GM18508 (cell line): ENCODE measurements around the gene VPREB3.

Source experiments
- ATAC-seq: cut with Tn5 transposase; IDR thresholded peaks from one replicate; pipeline ENCODE4 v1.9.1; 2021; ENCODE audit warnings: moderate number of reproducible peaks; ENCODE audit not compliant: insufficient read depth, unreplicated experiment

Gene VPREB3

DNA sequence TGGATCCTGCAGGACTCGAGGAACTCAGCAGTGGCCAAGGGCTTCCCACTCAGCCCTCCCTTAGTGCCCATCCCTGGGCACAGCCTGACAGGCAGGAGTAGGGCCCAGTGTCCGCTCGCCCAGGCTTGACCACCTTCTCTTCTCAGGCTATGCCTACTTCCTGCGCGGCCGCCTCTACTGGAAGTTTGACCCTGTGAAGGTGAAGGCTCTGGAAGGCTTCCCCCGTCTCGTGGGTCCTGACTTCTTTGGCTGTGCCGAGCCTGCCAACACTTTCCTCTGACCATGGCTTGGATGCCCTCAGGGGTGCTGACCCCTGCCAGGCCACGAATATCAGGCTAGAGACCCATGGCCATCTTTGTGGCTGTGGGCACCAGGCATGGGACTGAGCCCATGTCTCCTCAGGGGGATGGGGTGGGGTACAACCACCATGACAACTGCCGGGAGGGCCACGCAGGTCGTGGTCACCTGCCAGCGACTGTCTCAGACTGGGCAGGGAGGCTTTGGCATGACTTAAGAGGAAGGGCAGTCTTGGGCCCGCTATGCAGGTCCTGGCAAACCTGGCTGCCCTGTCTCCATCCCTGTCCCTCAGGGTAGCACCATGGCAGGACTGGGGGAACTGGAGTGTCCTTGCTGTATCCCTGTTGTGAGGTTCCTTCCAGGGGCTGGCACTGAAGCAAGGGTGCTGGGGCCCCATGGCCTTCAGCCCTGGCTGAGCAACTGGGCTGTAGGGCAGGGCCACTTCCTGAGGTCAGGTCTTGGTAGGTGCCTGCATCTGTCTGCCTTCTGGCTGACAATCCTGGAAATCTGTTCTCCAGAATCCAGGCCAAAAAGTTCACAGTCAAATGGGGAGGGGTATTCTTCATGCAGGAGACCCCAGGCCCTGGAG, 29.3 kb upstream of the VPREB3 start:
- ATAC-seq, result no peak

DNA sequence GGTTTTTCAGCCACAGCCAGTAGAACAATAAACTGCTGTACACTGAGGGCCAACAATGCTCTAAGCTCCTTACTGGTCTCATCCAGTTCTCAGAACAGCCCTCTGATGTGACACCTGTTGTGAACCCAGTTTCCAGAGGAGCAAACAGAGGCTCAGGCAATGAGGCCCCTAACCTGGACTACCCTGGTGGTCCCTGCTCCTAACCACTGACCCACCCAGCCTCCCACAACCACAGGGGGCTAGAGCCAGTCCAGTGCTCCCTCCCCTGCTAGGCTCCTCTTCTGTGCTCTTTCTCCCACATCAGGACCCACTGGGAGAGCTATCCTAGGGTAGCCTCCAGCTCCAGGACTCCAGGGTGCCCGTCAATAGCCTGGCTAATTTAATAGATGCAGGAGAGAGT, 28.5 kb upstream of the VPREB3 start:
- no peak for ATAC-seq

DNA sequence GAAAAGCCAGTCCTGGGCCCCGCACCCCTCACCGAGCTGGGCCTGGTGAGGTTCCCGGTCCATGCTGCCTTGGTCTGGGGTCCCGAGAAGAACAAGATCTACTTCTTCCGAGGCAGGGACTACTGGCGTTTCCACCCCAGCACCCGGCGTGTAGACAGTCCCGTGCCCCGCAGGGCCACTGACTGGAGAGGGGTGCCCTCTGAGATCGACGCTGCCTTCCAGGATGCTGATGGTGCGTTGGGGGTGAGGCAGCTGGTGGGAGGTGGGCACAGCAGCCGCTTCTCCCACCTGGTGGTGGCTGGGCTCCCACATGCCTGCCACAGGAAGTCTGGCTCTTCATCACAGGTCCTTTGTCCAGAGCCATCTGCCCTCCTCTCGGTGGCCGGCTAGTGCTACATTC, 28.0 kb upstream of the VPREB3 start:
- ATAC-seq, result no peak

DNA sequence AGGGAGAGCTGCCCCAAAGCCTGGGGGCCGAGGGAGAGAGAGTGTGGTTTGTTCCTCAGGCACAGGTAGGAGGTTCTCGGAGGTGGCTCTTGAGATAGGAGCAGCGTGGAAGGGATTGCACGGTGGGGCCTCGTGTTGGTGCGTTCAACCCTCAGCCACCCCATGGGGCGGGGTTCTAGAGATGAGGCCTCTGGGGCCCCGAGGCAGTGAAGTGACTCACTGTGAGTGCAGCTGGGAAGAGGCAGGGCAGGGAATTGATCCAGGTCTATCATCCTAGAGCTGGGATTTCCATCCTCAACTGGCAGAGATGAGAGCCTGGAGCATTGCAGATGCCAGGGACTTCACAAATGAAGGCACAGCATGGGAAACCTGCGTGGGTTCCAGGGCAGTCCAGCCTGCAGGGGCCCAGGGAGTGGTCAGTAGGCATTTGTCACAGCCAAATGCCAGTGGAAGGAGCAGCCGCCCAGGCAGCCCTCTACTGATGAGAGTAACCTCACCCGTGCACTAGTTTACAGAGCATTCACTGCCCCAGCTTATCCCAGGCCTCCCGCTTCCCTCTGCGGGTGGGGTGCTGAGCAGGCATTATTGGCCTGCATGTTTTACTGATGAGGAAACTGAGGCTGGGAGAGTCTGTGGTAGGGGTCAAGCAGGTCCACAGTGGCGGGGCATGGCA, 27.4 kb upstream of the VPREB3 start:
- ATAC-seq, result no peak

DNA sequence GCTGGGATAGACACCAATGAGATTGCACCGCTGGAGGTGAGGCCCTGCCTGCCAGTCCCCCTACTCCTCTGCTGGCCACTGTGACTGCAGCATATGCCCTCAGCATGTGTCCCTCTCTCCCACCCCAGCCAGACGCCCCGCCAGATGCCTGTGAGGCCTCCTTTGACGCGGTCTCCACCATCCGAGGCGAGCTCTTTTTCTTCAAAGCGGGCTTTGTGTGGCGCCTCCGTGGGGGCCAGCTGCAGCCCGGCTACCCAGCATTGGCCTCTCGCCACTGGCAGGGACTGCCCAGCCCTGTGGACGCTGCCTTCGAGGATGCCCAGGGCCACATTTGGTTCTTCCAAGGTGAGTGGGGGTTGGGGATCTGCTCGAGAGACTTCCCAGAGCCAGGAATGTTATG, 26.8 kb upstream of the VPREB3 start:
- ATAC-seq, result no peak

DNA sequence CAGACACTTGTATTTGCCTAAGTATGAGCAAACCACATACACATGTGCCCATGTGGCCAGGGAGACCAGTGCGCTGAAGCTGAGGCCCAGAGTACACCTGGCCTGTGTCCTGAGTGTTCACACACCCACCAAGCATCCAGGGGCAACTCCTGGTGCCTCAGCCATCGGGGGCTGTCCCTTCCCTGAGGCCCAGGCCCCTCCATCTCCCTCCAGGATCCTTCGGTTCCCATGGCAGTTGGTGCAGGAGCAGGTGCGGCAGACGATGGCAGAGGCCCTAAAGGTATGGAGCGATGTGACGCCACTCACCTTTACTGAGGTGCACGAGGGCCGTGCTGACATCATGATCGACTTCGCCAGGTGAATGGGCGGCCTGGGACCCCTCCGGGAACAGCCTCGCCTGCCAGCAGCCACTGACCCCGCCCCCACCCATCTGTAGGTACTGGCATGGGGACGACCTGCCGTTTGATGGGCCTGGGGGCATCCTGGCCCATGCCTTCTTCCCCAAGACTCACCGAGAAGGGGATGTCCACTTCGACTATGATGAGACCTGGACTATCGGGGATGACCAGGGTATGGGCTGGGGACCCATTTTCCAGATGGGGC, 26.0 kb upstream of the VPREB3 start:
- no peak for ATAC-seq

DNA sequence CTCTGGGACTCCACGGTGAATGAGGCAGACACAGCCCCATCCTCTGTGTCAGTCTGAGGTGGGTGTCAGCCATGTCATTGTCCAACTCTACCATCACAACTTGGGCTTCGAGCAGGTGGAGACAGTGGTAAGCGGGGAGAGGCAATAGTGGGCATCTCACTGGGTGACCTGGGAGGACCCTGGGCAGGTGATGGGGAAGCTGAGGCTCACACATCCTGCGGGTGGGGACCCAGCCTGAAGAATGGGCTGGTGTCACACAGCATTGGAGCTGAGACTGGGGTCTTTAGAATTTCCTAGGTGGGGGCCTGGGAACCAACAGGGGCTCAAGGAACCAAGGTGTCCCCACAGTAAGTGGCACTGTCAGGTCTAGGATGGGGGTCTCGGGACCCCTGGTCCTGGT, 25.5 kb upstream of the VPREB3 start:
- no peak for ATAC-seq

DNA sequence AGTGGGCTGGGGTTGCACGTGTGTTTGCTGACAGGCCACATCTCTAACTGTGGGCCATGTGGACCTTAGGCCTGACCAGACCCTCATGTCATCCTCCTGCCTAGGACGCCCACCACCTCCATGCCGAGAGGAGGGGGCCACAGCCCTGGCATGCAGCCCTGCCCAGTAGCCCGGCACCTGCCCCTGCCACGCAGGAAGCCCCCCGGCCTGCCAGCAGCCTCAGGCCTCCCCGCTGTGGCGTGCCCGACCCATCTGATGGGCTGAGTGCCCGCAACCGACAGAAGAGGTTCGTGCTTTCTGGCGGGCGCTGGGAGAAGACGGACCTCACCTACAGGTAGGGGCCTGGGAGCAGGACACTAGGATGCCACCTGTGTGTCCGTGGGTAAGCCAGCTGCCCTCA, 24.9 kb upstream of the VPREB3 start:
- ATAC-seq, result no peak

DNA sequence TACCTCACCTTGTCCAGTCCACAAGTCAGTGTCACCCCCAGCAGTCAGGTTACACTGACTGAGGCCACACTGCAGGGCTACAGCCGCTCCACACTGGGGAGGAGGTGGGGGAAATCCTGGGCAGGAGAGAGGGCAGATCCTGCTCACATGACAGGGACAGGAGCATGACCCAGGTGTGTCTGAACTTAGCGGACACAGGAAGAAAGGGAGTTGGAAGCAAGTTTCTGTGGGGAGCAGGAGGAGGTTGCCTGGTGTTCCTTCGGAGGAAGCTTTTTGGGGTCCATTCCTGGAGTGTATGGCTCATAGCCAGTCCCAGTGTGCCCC, 24.3 kb upstream of the VPREB3 start:
- no peak for ATAC-seq

DNA sequence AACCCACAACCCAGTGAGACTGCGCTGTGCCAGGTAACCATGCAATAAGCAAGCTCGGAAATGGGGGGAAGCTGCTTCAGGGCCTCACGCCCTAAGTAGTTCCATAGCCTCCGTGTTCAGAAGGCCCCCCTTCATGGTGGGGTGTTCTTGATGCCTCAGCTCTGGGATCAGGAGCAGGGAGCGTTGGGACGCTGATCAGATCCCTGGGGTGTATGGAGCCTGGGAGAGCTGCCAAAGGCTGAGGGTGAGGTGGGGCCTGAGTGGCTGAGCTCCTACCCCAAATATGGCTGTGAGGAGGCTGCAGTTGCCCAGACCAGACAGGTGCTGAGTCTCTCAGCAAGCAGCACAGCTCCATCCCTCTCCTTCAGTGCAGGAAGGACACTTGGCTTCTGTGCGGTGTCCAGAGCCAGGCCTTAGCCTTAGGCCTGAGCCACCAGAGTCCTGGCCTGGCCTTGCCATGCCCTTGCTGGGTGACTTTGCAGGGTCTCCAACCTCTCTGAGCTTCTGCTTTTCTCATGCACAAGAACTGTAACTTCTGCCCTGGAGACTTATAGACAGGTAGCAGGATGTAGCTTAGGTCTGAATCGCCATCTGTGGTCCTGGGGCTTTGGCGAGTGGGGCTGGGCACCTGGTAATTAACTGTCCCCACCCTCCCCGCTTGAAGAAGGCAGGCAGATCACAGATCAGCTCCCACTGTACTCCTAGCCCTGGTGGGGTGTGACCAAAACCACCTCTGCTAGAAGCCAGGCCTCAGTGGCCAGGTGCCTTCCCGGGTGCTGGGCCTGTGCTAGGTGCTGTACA, 23.8 kb upstream of the VPREB3 start:
- no peak for ATAC-seq

DNA sequence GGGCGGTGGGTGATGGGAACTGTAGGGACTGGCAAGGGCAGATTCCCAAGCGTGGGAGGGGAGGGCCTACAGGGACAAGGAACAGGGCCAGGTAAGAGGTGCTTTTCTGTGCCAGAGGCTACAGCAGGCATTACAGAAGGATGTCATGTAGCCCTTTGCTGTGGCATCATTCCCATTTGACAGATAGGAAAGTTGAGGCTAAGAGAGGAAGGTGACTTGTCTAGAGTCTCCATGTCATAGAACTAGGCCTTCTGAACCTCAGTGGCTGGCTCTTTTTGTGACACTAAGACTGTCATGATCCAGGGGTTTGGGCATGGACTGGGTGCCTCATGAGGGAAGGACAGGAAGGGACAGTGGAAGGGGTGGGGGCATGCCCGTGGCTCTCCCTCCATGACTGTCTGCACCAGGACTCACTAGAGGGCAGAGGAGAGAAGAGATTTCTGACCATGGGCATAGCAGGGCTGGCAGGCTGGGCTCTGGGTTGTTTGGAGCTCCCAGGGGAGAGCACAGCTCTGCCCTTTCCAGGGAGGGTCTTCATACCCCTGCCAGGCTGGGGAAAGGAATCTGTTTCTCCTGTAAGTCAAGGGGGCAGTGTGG, 21.7 kb upstream of the VPREB3 start:
- ATAC-seq, result no peak

DNA sequence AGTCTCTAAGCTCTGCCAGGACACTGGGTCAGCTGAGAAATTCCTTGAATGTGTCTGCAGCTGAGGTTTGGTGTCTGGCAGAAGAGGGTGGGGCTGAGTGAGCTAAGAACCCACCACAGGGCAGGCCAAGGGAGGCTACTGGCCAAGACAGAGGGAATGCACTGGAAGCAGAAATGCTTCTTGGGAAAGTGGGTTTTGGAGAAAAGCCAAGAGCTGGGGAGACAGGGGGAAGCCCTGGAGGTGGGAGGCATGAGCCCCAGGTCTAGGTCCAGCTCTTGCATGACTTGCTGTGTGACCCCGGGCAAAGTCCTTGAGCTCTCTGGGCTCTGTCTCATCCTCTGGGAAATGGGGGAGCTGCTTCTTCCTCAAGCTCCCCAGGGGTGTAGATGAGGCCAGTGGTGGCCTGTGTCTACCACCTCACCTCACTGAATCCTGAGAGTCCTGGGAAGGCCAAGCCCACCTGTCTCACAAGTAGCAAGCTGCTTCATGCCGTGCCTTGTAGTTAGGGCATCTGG, 20.8 kb upstream of the VPREB3 start:
- no peak for ATAC-seq

DNA sequence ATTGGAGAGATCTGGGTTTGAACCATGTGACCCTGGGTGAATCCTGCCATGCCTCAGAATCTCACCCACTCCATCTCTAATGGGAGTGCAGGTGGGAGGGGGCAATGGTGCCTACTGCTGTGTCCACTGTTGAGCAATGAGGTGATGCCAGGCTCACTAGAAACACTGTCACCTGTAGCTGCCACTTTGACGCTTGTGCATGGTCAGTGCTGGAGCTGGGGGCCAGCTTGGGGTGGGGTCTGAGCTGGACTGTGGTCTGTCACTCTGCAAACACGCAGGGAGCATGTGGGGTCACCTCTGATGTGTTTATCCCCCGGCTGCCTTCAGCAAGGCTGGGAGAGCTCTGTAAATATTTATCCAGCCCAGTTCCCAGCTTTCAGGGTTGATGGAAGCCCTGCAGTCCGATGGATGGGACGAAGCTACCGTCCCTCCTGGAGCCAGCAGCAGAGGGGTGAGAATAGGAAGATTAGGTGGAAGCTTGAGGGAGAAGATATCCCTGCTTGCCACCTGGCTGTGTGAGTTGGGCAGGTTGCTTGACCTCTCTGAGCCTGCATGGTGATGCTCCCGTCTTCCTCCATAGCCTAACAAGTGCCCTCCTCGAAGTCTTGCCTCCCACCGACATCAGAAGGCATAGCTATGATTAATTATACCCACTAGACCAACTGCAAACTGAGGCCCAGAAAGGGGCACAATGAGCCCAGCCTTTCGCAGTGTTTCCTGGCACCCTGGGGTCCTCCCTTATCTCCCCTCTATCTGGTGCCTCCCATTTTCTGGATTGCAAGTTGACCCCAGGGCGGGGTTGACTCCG, 20.1 kb upstream of the VPREB3 start:
- no peak for ATAC-seq

DNA sequence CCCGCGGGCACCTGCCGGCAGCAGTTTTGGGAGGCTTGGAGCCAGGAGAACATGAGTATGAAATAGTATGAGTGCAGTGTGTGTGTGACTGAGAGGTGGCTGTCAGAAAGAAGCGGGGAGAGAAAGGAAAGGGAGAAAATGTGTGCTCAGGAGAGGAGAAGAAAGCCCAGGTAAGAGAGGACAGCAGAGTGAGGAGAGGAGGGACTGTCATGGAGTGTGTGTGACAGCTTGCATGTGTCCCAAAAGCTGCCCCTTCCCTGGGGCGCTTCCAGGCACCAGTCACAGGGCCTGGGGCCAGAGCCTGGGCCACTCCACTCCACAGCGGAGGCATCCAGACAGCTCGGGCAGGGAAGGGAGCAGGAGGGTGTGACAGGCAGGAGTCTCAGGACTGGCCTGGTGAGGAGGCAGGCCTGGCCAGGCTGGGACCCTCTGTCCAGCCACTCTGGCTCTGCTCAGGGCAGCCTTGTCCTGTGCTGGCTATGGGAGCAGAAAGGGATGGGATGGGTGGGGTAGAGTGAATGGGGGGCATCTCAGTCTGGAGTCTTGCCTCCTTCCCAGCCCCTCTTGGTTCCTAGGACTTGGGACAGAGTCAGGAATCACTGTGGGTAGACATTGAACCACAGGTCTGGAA, 19.4 kb upstream of the VPREB3 start:
- ATAC-seq, result no peak

DNA sequence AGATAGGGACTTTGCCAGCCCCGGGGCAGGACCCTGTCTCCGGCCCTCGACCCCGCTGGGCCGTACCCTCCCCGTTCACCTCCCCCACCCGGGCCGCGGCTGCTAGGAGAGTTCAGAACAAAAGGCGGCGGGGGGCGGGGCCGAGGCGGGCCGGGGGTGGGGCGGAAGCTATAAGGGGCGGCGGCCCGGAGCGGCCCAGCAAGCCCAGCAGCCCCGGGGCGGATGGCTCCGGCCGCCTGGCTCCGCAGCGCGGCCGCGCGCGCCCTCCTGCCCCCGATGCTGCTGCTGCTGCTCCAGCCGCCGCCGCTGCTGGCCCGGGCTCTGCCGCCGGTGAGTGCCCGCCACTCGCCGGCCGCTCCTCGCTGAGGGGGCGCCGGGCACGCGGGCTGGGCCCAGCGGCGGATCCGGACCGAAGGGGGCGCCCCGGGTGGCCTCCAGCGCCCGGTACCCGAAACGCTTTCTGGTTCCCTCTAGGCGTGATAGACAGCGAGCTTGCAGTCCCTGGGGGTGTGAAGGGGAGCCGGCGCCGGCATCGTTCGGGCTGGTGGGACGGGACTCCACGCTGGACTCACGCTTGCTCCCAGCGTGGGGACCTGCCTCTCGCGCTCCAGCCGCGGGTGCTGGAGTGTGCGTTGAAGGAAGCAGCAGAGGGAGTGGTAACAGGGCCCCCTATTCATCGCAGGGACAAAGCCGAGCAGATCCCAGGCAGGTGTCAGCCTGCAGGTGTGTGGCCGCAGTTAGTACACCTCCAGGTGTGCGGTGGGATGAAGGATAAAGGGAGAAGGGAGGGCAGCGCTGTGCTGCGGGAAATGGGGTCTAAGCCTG, 18.6 kb upstream of the VPREB3 start, which contains the start of gene MMP11:
TSS of gene MMP11 (plus strand) at position 201 of the 825 bp plus-strand sequence. CDS start at position 223, 22 bp downstream.
- ATAC-seq, result no peak

DNA sequence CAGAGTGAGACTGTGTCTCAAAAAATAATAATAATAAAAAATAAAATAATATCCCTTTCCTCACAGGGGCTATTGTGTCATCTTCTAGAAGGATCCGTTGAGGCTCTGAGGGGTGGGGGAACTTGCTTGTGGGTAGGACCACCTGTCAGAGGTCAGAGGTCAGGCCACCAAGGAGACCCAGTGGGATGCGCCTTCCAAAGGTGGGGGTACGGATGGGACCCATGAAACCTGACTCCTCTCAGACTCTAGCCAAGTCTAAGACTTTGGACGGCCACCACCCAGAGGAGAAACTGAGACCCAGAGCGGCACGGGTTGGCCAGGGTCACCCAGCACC, 18.1 kb upstream of the VPREB3 start:
- ATAC-seq, result no peak

DNA sequence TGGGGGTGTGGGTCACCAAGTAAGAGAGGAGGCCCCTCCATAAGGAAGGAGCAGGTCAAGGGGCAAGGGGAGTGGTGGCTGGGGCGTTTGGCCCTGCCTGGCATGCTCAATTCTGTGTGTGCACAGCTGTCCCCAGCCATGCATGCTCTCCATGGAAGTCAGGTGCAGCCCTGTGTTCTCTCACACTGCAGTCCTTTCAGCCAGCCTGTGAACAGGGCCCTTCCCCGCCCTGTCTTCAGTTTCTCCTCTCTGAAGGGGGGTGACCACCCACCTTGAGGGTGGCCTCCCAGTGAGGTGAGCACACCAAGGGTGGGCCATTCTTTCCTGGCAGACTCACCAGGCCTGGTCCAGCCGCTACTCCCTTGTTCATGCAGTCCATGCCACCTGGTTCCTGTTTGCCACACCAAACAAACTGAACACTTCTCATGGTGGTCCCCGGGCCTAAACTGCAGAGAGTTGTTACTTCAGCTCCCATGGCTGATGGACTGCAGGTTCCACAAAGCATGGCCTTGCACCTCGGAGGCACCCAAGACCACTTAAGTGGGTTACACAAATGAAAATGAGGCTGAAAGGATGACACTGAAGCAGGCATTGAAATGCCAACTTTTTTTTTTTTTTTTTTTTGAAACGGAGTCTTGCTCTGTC, 15.2 kb upstream of the VPREB3 start:
- no peak for ATAC-seq
